ENCODE data around the gene GSTT4. TPM values are rescaled to one million over a fixed set of nuclear protein-coding genes. Genes with fewer than 3 reads are reported as not detected.

GSTT4 gene
- total RNA-seq, 1 donor: not detected

- no peak for DNase-seq (ENCODE audit: insufficient read length, low spot score, missing footprints)
- peaks cover 10% of the 10 kb centered on the region for H4K20me1 ChIP-seq (ENCODE audit: insufficient read depth, low read length)
- no peaks in the 10 kb centered on the region for H3K9me3 ChIP-seq (ENCODE audit: low read depth, low read length)
- H3K36me3 ChIP-seq (ENCODE audit: insufficient read depth, low read length): peaks cover 32% of the 10 kb centered on the region
- H3K27ac ChIP-seq (ENCODE audit: low read depth, low read length): peak overlapping the region; percentile 39
- no peaks in the 10 kb centered on the region for H3K27me3 ChIP-seq (ENCODE audit: insufficient read depth, low read length)
- no peak overlapping the region for H3K4me2 ChIP-seq (ENCODE audit: insufficient read depth, low read length)
- TF ChIP-seq, protein P1, sequence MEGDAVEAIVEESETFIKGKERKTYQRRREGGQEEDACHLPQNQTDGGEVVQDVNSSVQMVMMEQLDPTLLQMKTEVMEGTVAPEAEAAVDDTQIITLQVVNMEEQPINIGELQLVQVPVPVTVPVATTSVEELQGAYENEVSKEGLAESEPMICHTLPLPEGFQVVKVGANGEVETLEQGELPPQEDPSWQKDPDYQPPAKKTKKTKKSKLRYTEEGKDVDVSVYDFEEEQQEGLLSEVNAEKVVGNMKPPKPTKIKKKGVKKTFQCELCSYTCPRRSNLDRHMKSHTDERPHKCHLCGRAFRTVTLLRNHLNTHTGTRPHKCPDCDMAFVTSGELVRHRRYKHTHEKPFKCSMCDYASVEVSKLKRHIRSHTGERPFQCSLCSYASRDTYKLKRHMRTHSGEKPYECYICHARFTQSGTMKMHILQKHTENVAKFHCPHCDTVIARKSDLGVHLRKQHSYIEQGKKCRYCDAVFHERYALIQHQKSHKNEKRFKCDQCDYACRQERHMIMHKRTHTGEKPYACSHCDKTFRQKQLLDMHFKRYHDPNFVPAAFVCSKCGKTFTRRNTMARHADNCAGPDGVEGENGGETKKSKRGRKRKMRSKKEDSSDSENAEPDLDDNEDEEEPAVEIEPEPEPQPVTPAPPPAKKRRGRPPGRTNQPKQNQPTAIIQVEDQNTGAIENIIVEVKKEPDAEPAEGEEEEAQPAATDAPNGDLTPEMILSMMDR (IDR thresholded peaks at IDR 0.05; ENCODE audit: extremely low read depth, low read depth, low read length): no peak
- no peaks in the 10 kb centered on the region for H3K79me2 ChIP-seq (ENCODE audit: insufficient read depth, low read length)
- H3K4me1 ChIP-seq (ENCODE audit: insufficient read depth, low read length): peaks cover 22% of the 10 kb centered on the region
- no peak overlapping the region for H3K4me3 ChIP-seq (ENCODE audit: insufficient read depth, low read length)
- H2AFZ ChIP-seq (ENCODE audit: low read length): no peak overlapping the region
These were observed 45.8 kb upstream of the GSTT4 start for GRCh38 chr22:24051028-24051427.

DNA sequence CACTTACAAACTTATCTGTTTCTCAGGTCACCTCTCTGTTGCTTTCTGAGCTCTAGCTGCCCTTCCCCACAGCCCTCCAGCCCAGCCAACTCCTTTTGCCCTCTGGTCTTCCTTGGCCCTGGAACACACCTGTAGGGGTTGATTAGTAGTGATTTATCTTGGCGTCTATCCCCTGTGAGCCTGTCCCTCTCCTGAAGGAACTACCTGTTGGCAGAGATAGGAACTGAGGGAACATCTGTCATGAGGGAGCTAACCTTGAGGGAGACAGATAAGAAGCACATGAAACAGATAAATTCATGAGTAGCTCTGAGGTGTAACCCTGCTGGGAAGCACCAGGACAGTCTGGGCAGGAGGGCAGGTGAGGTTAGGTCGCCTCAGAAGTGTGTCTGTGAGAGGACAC lies 44.7 kb upstream of the GSTT4 start:
- DNase-seq (ENCODE audit: insufficient read length, low spot score, missing footprints): no peak
- H3K9me3 ChIP-seq (ENCODE audit: low read depth, low read length): no peaks in the 10 kb centered on the region
- no peak overlapping the region for H2AFZ ChIP-seq (ENCODE audit: low read length)
- H4K20me1 ChIP-seq (ENCODE audit: insufficient read depth, low read length): peaks cover 14% of the 10 kb centered on the region
- no peak overlapping the region for H3K4me3 ChIP-seq (ENCODE audit: insufficient read depth, low read length)
- H3K4me1 ChIP-seq (ENCODE audit: insufficient read depth, low read length): peaks cover 22% of the 10 kb centered on the region
- no peak overlapping the region for H3K27ac ChIP-seq (ENCODE audit: low read depth, low read length)
- H3K79me2 ChIP-seq (ENCODE audit: insufficient read depth, low read length): no peaks in the 10 kb centered on the region
- peaks cover 36% of the 10 kb centered on the region for H3K36me3 ChIP-seq (ENCODE audit: insufficient read depth, low read length)
- TF ChIP-seq, protein P1 (IDR thresholded peaks at IDR 0.05; ENCODE audit: extremely low read depth, low read depth, low read length): no peak
- H3K27me3 ChIP-seq (ENCODE audit: insufficient read depth, low read length): no peaks in the 10 kb centered on the region
- H3K4me2 ChIP-seq (ENCODE audit: insufficient read depth, low read length): no peak overlapping the region

DNA sequence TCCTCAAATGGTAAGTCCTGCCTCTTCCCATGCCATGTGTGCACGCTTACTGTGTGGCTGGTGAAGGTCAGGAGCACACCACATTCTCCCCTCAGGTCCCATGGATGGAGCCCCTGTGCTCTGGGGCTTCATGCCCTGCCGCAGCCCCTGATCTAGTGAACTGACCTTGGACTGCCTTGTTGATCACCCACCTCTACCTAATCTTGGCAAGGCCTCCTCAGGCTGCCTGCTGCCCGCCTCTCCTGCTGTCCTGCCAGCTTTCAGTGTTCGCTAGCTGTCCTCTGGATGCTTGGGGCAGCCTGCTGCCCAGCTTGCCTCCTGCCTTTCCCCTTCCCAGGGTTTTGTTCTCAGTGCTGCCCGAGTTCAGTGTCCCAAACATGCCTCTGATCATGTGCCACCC lies 44.0 kb upstream of the GSTT4 start:
- Histone ChIP-seq H3K4me3 (ENCODE audit: insufficient read depth, low read length) (no peak overlapping the region), H3K27me3 (ENCODE audit: insufficient read depth, low read length) (no peaks in the 10 kb centered on the region), H2AFZ (ENCODE audit: low read length) (no peak overlapping the region), H3K4me2 (ENCODE audit: insufficient read depth, low read length) (no peak overlapping the region), H3K79me2 (ENCODE audit: insufficient read depth, low read length) (no peaks in the 10 kb centered on the region), H3K27ac (ENCODE audit: low read depth, low read length) (no peak overlapping the region), H3K9me3 (ENCODE audit: low read depth, low read length) (no peaks in the 10 kb centered on the region), H3K36me3 (ENCODE audit: insufficient read depth, low read length) (peaks cover 36% of the 10 kb centered on the region), H3K4me1 (ENCODE audit: insufficient read depth, low read length) (peaks cover 21% of the 10 kb centered on the region), H4K20me1 (ENCODE audit: insufficient read depth, low read length) (peaks cover 14% of the 10 kb centered on the region)
- TF ChIP-seq, protein P1 (IDR thresholded peaks at IDR 0.05; ENCODE audit: extremely low read depth, low read depth, low read length): no peak
- DNase-seq (ENCODE audit: insufficient read length, low spot score, missing footprints): no peak

DNA sequence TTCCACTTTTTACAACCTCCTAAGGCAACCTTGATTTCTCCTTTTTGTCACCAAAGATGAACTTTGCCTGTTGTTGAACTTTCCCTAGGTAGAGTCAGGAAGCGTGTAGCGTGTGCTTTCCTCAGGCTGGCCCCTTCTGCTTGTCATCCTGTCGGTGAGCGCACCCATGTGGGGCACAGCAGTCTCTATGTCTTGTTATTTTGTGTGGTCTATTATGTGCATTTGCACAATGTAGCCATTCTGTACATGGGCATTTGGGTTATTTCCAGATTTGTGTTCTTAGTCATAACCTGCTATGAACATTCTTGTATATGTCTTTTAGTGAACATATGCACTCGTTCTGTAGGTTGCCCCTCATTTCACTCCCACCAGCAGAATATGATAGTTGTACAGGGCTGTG lies 40.8 kb upstream of the GSTT4 start:
- Histone ChIP-seq H3K27me3 (ENCODE audit: insufficient read depth, low read length) (no peaks in the 10 kb centered on the region), H3K27ac (ENCODE audit: low read depth, low read length) (no peak overlapping the region), H3K4me2 (ENCODE audit: insufficient read depth, low read length) (no peak overlapping the region), H2AFZ (ENCODE audit: low read length) (no peak overlapping the region), H3K4me1 (ENCODE audit: insufficient read depth, low read length) (peaks cover 22% of the 10 kb centered on the region), H3K9me3 (ENCODE audit: low read depth, low read length) (no peaks in the 10 kb centered on the region), H4K20me1 (ENCODE audit: insufficient read depth, low read length) (peaks cover 24% of the 10 kb centered on the region), H3K79me2 (ENCODE audit: insufficient read depth, low read length) (no peaks in the 10 kb centered on the region), H3K36me3 (ENCODE audit: insufficient read depth, low read length) (peaks cover 40% of the 10 kb centered on the region), H3K4me3 (ENCODE audit: insufficient read depth, low read length) (no peak overlapping the region)
- TF ChIP-seq, protein P1 (IDR thresholded peaks at IDR 0.05; ENCODE audit: extremely low read depth, low read depth, low read length): no peak
- DNase-seq (ENCODE audit: insufficient read length, low spot score, missing footprints): no peak

Measured in osteoblast (primary cell).